Mesothelial cell of epicardium (in vitro differentiated cells): ENCODE measurements around the gene FILIP1. TPM values are rescaled to one million over a fixed set of nuclear protein-coding genes. Genes with fewer than 3 reads are reported as not detected.

Experiments used
- DNase-seq, 2 experiments: peaks; one replicate each; pipeline ENCODE4 v3.0.0; 2021; ENCODE audit warnings: low spot score in 2 of 2; ENCODE audit not compliant: unreplicated experiment in 2 of 2
- H3K27ac Mint-ChIP-seq: 2 replicates; pipeline ENCODE4 v1.8.0; 2021; ENCODE audit warnings: mixed read lengths
- H3K27me3 Mint-ChIP-seq: 2 replicates; pipeline ENCODE4 v1.8.0; 2021; ENCODE audit warnings: low read depth, mixed read lengths
- H3K36me3 Mint-ChIP-seq: 2 replicates; pipeline ENCODE4 v1.8.0; 2021; ENCODE audit warnings: mixed read lengths
- H3K4me1 Mint-ChIP-seq: 2 replicates; pipeline ENCODE4 v1.8.0; 2021; ENCODE audit warnings: mixed read lengths
- H3K4me3 Mint-ChIP-seq: 2 replicates; pipeline ENCODE4 v1.8.0; 2021; ENCODE audit warnings: mild to moderate bottlenecking, moderate library complexity, mixed read lengths
- H3K9me3 Mint-ChIP-seq: 2 replicates; pipeline ENCODE4 v1.8.0; 2021; ENCODE audit warnings: mixed read lengths
- total RNA-seq: library from RNA; stranded (reverse); gene quantifications from 3 replicates; pipeline ENCODE4 v1.2.1, GENCODE V29; 2021
- TF ChIP-seq, protein P1 (sequence below): fragments of 200-600 bp; sonication (generic); IDR thresholded peaks from one replicate; pipeline ENCODE4 v1.5.0; 2021; ENCODE audit warnings: antibody characterized with exemption; ENCODE audit not compliant: unreplicated experiment

FILIP1 gene
- total RNA-seq, 1 donor from 2014 or later, result 11.3 TPM

DNA sequence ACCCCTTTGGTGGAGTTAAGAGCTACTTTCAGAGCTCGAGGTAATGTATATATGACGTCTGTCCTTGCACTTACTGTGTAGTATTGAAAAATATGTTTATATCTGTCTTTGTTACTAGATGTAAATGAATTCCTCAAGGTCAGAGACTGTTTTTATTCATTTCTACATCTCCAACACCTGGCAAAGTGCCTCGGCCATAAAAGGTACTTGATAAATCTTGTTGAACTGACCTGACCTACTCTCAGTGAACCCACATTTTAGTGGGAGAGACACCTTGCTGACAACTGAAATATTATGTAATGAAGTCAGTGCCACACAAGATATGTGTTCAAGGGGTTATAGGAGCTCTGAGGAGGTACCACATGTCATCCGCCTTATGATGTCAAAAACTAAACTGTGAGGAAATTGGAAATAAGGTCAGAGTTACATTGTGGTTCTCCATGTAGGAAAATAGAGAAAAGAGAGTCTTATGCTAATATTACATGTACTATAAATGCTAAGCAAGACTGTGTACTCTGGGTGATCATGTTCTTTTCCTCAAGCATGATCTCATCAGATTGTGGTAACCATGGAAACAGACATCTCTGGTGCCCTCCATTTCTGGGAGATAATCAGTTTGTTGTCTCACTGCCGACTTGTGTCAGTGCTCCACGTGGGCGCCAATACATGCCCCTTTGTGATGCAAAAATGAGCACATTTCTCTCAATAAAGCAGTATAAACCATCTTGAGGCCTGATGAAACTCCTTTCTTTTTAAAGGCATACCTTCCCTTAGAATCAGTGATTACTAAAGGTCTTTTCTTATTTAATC, 203.3 kb downstream of the FILIP1 start:
- TF ChIP-seq, protein P1, sequence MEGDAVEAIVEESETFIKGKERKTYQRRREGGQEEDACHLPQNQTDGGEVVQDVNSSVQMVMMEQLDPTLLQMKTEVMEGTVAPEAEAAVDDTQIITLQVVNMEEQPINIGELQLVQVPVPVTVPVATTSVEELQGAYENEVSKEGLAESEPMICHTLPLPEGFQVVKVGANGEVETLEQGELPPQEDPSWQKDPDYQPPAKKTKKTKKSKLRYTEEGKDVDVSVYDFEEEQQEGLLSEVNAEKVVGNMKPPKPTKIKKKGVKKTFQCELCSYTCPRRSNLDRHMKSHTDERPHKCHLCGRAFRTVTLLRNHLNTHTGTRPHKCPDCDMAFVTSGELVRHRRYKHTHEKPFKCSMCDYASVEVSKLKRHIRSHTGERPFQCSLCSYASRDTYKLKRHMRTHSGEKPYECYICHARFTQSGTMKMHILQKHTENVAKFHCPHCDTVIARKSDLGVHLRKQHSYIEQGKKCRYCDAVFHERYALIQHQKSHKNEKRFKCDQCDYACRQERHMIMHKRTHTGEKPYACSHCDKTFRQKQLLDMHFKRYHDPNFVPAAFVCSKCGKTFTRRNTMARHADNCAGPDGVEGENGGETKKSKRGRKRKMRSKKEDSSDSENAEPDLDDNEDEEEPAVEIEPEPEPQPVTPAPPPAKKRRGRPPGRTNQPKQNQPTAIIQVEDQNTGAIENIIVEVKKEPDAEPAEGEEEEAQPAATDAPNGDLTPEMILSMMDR, result no peak
- Mint-ChIP-seq H3K4me3 (no peak overlapping the region), H3K27me3 (no peaks in the 10 kb centered on the region), H3K9me3 (no peaks in the 10 kb centered on the region), H3K36me3 (peaks cover 2% of the 10 kb centered on the region), H3K4me1 (peaks cover 41% of the 10 kb centered on the region), H3K27ac (peak overlapping the region; percentile 44)
- DNase-seq, result no peak

DNA sequence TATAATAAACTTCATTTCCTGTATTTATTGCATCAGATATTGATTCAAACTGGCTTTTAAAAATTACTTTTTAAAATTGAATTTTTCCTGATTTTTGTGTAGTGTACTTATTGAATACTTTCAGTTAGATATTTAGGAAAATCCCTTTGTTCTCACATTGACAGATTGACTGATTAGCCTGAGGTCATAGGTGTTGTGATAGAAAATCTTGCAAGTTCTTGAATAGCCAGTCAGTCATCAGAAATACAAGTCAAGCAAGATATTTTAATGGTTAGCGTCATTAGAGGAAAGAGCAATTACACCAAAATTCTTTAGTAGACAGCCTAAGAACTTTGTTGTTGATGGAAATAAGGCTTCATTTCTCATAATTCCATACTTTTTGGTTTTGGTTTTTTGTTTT, 205.6 kb downstream of the FILIP1 start:
- Mint-ChIP-seq H3K9me3 (no peaks in the 10 kb centered on the region), H3K27me3 (no peaks in the 10 kb centered on the region), H3K36me3 (peaks cover 2% of the 10 kb centered on the region), H3K4me3 (no peak overlapping the region), H3K27ac (peak overlapping the region; percentile 67), H3K4me1 (peaks cover 41% of the 10 kb centered on the region)
- DNase-seq, result no peak
- TF ChIP-seq, protein P1, result no peak

DNA sequence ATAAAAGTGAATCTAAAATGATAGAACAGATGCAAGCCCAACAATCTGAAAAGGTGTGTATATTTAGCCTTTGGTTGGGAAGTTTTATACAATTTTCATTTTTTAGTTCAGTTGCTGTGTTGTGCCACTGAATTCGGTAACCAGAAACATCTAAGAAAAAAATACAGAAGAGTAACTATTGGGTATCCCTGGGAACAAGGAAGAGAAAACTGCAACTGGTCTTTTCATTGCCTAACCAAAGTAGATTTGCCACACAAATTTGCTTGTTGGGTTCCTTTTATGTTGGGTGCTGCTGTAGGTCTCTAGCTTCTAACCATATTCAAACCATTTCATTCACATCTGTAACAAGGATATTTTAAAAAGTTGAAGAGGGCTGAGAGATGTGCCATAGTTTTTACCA, 206.2 kb downstream of the FILIP1 start:
- peaks cover 2% of the 10 kb centered on the region for H3K36me3 Mint-ChIP-seq
- TF ChIP-seq, protein P1, result no peak
- H3K27ac Mint-ChIP-seq, result peak overlapping the region; percentile 67
- no peak for DNase-seq
- no peaks in the 10 kb centered on the region for H3K9me3 Mint-ChIP-seq
- H3K27me3 Mint-ChIP-seq, result no peaks in the 10 kb centered on the region
- H3K4me1 Mint-ChIP-seq, result peaks cover 45% of the 10 kb centered on the region
- H3K4me3 Mint-ChIP-seq, result no peak overlapping the region

DNA sequence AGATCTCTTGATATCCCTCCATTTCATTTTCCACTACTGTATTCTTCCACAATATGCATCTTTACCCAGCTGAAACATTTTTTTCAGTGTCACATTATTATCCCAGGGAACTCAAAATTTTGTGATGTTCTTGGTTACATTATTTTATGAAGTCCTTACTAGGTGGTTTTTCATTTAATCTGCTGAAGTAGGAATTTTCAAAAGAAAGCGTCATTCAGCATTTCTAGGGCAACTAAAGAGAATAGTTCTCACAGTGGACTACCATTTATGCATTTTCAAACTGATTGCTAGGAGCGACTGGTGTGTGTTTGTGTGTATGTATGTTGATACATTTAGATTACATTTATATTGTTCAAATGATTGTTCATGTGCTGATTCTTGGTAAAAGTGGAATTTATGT, 206.6 kb downstream of the FILIP1 start:
- Mint-ChIP-seq H3K27ac (peak overlapping the region; percentile 67), H3K4me1 (peaks cover 47% of the 10 kb centered on the region), H3K4me3 (peak overlapping the region; percentile 29), H3K36me3 (peaks cover 2% of the 10 kb centered on the region), H3K27me3 (no peaks in the 10 kb centered on the region), H3K9me3 (no peaks in the 10 kb centered on the region)
- no peak for DNase-seq
- TF ChIP-seq, protein P1, result no peak

DNA sequence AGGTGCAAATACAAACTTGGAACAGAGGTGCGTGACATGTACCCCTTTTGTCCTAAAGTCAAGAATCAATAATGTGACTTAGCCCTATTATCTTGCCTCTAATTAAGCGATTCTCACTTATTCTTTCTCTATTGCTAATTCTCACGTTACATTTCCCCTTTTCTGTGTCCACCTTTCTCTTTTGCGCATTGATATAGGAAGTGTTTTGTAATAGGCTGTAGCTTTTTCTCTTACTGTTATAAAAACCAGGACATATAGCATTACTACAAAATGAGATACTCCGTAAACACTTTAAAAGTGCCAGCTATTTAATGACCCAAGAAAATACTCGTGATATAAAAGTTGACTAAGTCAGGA, 208.3 kb downstream of the FILIP1 start:
- no peak for DNase-seq
- H3K4me3 Mint-ChIP-seq, result no peak overlapping the region
- H3K27me3 Mint-ChIP-seq, result no peaks in the 10 kb centered on the region
- peaks cover 48% of the 10 kb centered on the region for H3K4me1 Mint-ChIP-seq
- no peaks in the 10 kb centered on the region for H3K9me3 Mint-ChIP-seq
- peaks cover 2% of the 10 kb centered on the region for H3K36me3 Mint-ChIP-seq
- TF ChIP-seq, protein P1, result no peak
- no peak overlapping the region for H3K27ac Mint-ChIP-seq
